CD14-positive monocyte (primary cell): ENCODE measurements around the gene PER3. TPM values are rescaled to one million over a fixed set of nuclear protein-coding genes. Genes with fewer than 3 reads are reported as not detected.

Experiments used
- DNase-seq, 3 donors: peaks; one replicate each; pipeline ENCODE4 v3.0.0-alpha.2; 2011 to 2022
- H2AFZ ChIP-seq: 2 replicates; pipeline ENCODE4 v1.6.0; 2012; ENCODE audit warnings: mild to moderate bottlenecking, low read depth, low read length, inconsistent platforms; ENCODE audit not compliant: insufficient read depth, poor library complexity, severe bottlenecking
- H3K27ac ChIP-seq, 2 donors: 1 replicate in 1 of 2; 2 replicates in 1 of 2; pipeline ENCODE4 v1.5.1; 2012 to 2013; ENCODE audit warnings: low read length in 2 of 2, control low read depth in 1 of 2, inconsistent platforms in 1 of 2, low read depth in 1 of 2, mild to moderate bottlenecking in 1 of 2
- H3K27me3 ChIP-seq, 2 donors: one replicate each; pipeline versions ENCODE4 v1.6.0 to v1.6.1; 2011 to 2013; ENCODE audit warnings: low read length in 2 of 2; ENCODE audit not compliant: control insufficient read depth in 2 of 2, insufficient read depth in 2 of 2
- H3K36me3 ChIP-seq, 2 donors: replicated peaks in 1 of 2; 1 replicate in 1 of 2; 2 replicates in 1 of 2; pipeline versions ENCODE4 v1.5.1 to v1.6.1; 2012 to 2013; ENCODE audit warnings: low read length in 2 of 2, control low read depth in 1 of 2, inconsistent platforms in 1 of 2, mild to moderate bottlenecking in 1 of 2; ENCODE audit not compliant: insufficient read depth in 2 of 2, control insufficient read depth in 1 of 2
- H3K4me1 ChIP-seq, 2 donors: 1 replicate in 1 of 2; 2 replicates in 1 of 2; pipeline versions ENCODE4 v1.5.1 to v1.6.1; 2012 to 2013; ENCODE audit warnings: low read length in 2 of 2, control low read depth in 1 of 2, inconsistent platforms in 1 of 2, mild to moderate bottlenecking in 1 of 2, moderate library complexity in 1 of 2; ENCODE audit not compliant: insufficient read depth in 2 of 2, control insufficient read depth in 1 of 2
- H3K4me2 ChIP-seq: replicated peaks from 2 replicates; pipeline ENCODE3; 2012; ENCODE audit warnings: low read length, moderate library complexity, mild to moderate bottlenecking; ENCODE audit not compliant: poor library complexity, severe bottlenecking; ENCODE audit errors: extremely low read depth
- H3K4me3 ChIP-seq, 3 experiments: fragments of 200-600 bp in 1 of 3; sonication (generic) in 1 of 3; replicated peaks in 1 of 3; 1 replicate in 2 of 3; 2 replicates in 1 of 3; pipeline ENCODE4 v1.5.1; 2011 to 2013; ENCODE audit warnings: low read length in 3 of 3, mild to moderate bottlenecking in 3 of 3, control low read depth in 2 of 3, low read depth in 2 of 3, inconsistent platforms in 1 of 3, moderate library complexity in 1 of 3
- H3K79me2 ChIP-seq: 2 replicates; pipeline ENCODE4 v1.6.0; 2012; ENCODE audit warnings: mild to moderate bottlenecking, control low read depth, inconsistent platforms, low read length, moderate library complexity; ENCODE audit not compliant: insufficient read depth
- H3K9ac ChIP-seq: 2 replicates; pipeline ENCODE4 v1.6.0; 2017; ENCODE audit warnings: low read length, mild to moderate bottlenecking; ENCODE audit not compliant: insufficient read depth, poor library complexity, severe bottlenecking
- H3K9me3 ChIP-seq, 2 donors: replicated peaks in 1 of 2; 1 replicate in 1 of 2; 2 replicates in 1 of 2; pipeline versions ENCODE4 v1.5.1 to v1.6.1; 2012 to 2013; ENCODE audit warnings: low read length in 2 of 2, control low read depth in 1 of 2; ENCODE audit not compliant: control insufficient read depth in 1 of 2, insufficient read depth in 1 of 2
- H4K20me1 ChIP-seq: 2 replicates; pipeline ENCODE4 v1.6.0; 2012; ENCODE audit warnings: mild to moderate bottlenecking, low read length, control low read depth, moderate library complexity; ENCODE audit not compliant: insufficient read depth
- H3K27ac Mint-ChIP-seq, 7 donors: one replicate each; pipeline ENCODE4 v1.8.0; 2020; ENCODE audit warnings: mild to moderate bottlenecking in 7 of 7, mixed read lengths in 7 of 7, moderate library complexity in 6 of 7, inconsistent platforms in 2 of 7
- H3K27me3 Mint-ChIP-seq, 3 donors: one replicate each; pipeline ENCODE4 v1.8.0; 2021 to 2022; ENCODE audit warnings: low read depth in 3 of 3, mild to moderate bottlenecking in 3 of 3, mixed read lengths in 3 of 3, moderate library complexity in 3 of 3, inconsistent platforms in 1 of 3
- H3K36me3 Mint-ChIP-seq, 2 donors: one replicate each; pipeline ENCODE4 v1.8.0; 2020; ENCODE audit warnings: mixed read lengths in 2 of 2, inconsistent platforms in 1 of 2, mild to moderate bottlenecking in 1 of 2
- H3K4me1 Mint-ChIP-seq: one replicate; pipeline ENCODE4 v1.8.0; 2020; ENCODE audit warnings: mild to moderate bottlenecking, mixed read lengths
- H3K4me3 Mint-ChIP-seq, 2 donors: one replicate each; pipeline ENCODE4 v1.8.0; 2020; ENCODE audit warnings: mild to moderate bottlenecking in 2 of 2, mixed read lengths in 2 of 2, moderate library complexity in 1 of 2
- H3K9me3 Mint-ChIP-seq, 7 donors: one replicate each; pipeline ENCODE4 v1.8.0; 2020 to 2022; ENCODE audit warnings: mixed read lengths in 7 of 7, mild to moderate bottlenecking in 6 of 7, moderate library complexity in 6 of 7, inconsistent platforms in 2 of 7
- CTCF ChIP-seq: fragments of 200-600 bp; IDR thresholded peaks from one replicate; pipeline ENCODE4 v1.8.0; 2022; ENCODE audit warnings: antibody characterized with exemption, mild to moderate bottlenecking
- WGBS: methylation state at CpG from one replicate; pipeline ENCODE4 v1.1.5; 2013; ENCODE audit warnings: missing lambda C conversion rate; ENCODE audit not compliant: insufficient coverage; 5-methylcytosine and 5-hydroxymethylcytosine counted together
- intact Hi-C, 2 donors: fragments of 100-400 bp; cut with micrococcal nuclease; formaldehyde crosslinking; loops; one replicate each; pipeline versions ENCODE4 v1.15.0 to v1.15.1; 2023
- polyA plus RNA-seq, 3 donors: library from polyadenylated mRNA; depleted of rRNA in 1 of 3; unstranded in 2 of 3; stranded (reverse) in 1 of 3; fragments of 300-500 nt in 2 of 3; fragments of >200 nt in 1 of 3; fragmentation: Illumina TruSeq in 2 of 3; gene quantifications; 1 replicate in 2 of 3; 2 replicates in 1 of 3; pipeline ENCODE4 v1.2.3, GENCODE V29; 2012 to 2021

PER3 gene
- polyA plus RNA-seq, 3 donors: 0.46 to 2.3 (median 2.0) TPM

DNA sequence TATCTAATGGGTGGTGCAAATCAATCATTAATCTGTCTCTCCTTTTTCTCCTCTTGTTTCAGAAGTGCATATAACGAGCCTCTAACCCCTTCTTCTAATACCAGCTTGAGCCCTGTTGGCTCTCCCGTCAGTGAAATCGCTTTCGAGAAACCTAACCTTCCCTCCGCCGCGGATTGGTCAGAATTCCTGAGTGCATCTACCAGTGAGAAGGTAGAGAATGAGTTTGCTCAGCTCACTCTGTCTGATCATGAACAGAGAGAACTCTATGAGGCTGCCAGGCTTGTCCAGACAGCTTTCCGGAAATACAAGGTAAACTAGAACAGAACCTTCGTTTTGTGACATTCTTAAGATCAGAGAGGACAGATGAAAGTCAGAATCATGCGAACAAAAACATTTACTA is 38.3 kb upstream of the PER3 start:
- Mint-ChIP-seq H3K9me3 (no peaks in the 10 kb centered on the region), H3K4me3 (no peak overlapping the region), H3K27ac (no peak overlapping the region), H3K27me3 (no peaks in the 10 kb centered on the region), H3K36me3 (peaks cover 0 to 3% of the 10 kb centered on the region in 2 donors), H3K4me1 (peaks cover 4% of the 10 kb centered on the region)
- H3K4me1 ChIP-seq: peaks cover 0 to 6% of the 10 kb centered on the region in 2 donors
- no peaks in the 10 kb centered on the region for H3K36me3 ChIP-seq
- H4K20me1 ChIP-seq: no peaks in the 10 kb centered on the region
- 89% methylated on average over 3 of the region's 10 CpGs for WGBS
- H2AFZ ChIP-seq: no peak overlapping the region
- no peaks in the 10 kb centered on the region for H3K27me3 ChIP-seq
- no peak overlapping the region for H3K4me2 ChIP-seq
- no peaks in the 10 kb centered on the region for H3K9me3 ChIP-seq
- no peak for TF ChIP-seq CTCF
- intact Hi-C loops: no loop called here
- no peak overlapping the region for H3K27ac ChIP-seq
- DNase-seq: no peak
- H3K4me3 ChIP-seq: no peak overlapping the region
- H3K9ac ChIP-seq: no peak overlapping the region
- H3K79me2 ChIP-seq: no peaks in the 10 kb centered on the region

GRCh38 chr1:7747605-7748004 is 36.5 kb upstream of the PER3 start:
- intact Hi-C loops: no loop called here
- Histone ChIP-seq H4K20me1 (no peaks in the 10 kb centered on the region), H3K36me3 (no peaks in the 10 kb centered on the region), H3K4me3 (no peak overlapping the region), H3K27me3 (no peaks in the 10 kb centered on the region), H3K4me2 (no peak overlapping the region), H3K9ac (no peak overlapping the region), H3K9me3 (no peaks in the 10 kb centered on the region), H3K79me2 (no peaks in the 10 kb centered on the region), H3K27ac (no peak overlapping the region), H3K4me1 (peaks cover 2 to 7% of the 10 kb centered on the region in 2 donors), H2AFZ (no peak overlapping the region)
- no peak for TF ChIP-seq CTCF
- peaks cover 0 to 3% of the 10 kb centered on the region in 2 donors for H3K36me3 Mint-ChIP-seq
- WGBS: 88% methylated on average over 1 of the region's 5 CpGs
- no peak overlapping the region for H3K27ac Mint-ChIP-seq
- DNase-seq: no peak
- peaks cover 5% of the 10 kb centered on the region for H3K4me1 Mint-ChIP-seq
- H3K4me3 Mint-ChIP-seq: no peak overlapping the region
- no peaks in the 10 kb centered on the region for H3K27me3 Mint-ChIP-seq
- H3K9me3 Mint-ChIP-seq: no peaks in the 10 kb centered on the region
